Lower lobe of right lung (tissue), 2 donors: ENCODE results near the gene PRPS1L1. TPM values are rescaled to one million over a fixed set of nuclear protein-coding genes. Genes with fewer than 3 reads are reported as not detected.

Experiments used
- ATAC-seq, 2 donors: fragments of 200-7000 bp; cut with Tn5 transposase; one replicate each; pipeline ENCODE4 v1.9.1; 2020 to 2022; ENCODE audit warnings: mild to moderate bottlenecking in 2 of 2, moderate library complexity in 2 of 2
- DNase-seq: peaks from one replicate; pipeline ENCODE4 v3.0.0-alpha.2; 2020
- H3K27ac ChIP-seq: fragments of 200-600 bp; one replicate; pipeline ENCODE4 v1.8.0; 2022
- H3K27me3 ChIP-seq: fragments of 200-600 bp; one replicate; pipeline ENCODE4 v1.8.0; 2022; ENCODE audit warnings: low read depth
- H3K36me3 ChIP-seq: fragments of 200-600 bp; one replicate; pipeline ENCODE4 v1.8.0; 2022; ENCODE audit warnings: mild to moderate bottlenecking
- H3K4me1 ChIP-seq: fragments of 200-600 bp; one replicate; pipeline ENCODE4 v1.8.0; 2022
- H3K4me3 ChIP-seq: fragments of 200-600 bp; one replicate; pipeline ENCODE4 v1.8.0; 2022; ENCODE audit warnings: mild to moderate bottlenecking
- H3K9me3 ChIP-seq: fragments of 200-600 bp; one replicate; pipeline ENCODE4 v1.8.0; 2022
- CTCF ChIP-seq: fragments of 200-600 bp; IDR thresholded peaks from one replicate; pipeline ENCODE4 v1.8.0; 2022; ENCODE audit warnings: antibody characterized with exemption, mild to moderate bottlenecking
- intact Hi-C: fragments of 100-400 bp; cut with DNase I; formaldehyde crosslinking; loops from one replicate; pipeline ENCODE4 v1.11.0; 2022
- total RNA-seq: library from RNA; stranded (reverse); fragmentation: NEBNext Ultra II Directional; extraction: Animal tissue kit (Norgen Biotek cat#: 25700); gene quantifications from one replicate; pipeline ENCODE4 v1.2.1, GENCODE V29; 2021
- donor health status: DM: no; HTN: yes; CAD: no; lungs with severe emphysema.

Gene PRPS1L1
- total RNA-seq, 1 donor from 2014 or later = not detected

DNA sequence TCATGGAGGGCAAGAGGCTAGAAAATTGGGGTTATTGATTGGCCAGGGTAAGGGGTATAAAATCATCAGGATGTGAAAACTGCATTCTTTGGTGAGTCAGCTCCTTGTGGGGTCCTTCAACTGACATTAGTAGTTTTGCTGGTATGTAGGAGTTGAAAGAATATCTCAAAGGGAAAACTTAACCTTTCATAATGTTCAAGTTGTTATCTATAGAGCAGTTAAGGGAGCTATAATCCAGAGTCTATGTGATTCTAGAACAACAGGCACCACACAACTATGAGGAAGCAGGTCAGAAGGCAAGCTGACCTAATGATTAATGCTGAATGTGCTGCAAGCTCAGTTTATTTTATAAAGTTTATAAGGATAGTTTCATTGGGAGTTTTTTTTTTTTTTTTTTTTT is 13.7 kb downstream of the PRPS1L1 start:
- intact Hi-C loops = no loop called here
- Histone ChIP-seq H3K4me1 (peaks cover under 1% of the 10 kb centered on the region), H3K36me3 (no peaks in the 10 kb centered on the region), H3K27me3 (no peaks in the 10 kb centered on the region), H3K4me3 (no peak overlapping the region), H3K9me3 (no peaks in the 10 kb centered on the region), H3K27ac (no peak overlapping the region)
- ATAC-seq (no peak), DNase-seq (no peak)
- no peak for TF ChIP-seq CTCF

GRCh38 chr7:18004372-18004771 is 23.3 kb downstream of the PRPS1L1 start:
- Histone ChIP-seq H3K4me1 (no peaks in the 10 kb centered on the region), H3K27me3 (no peaks in the 10 kb centered on the region), H3K36me3 (no peaks in the 10 kb centered on the region), H3K27ac (no peak overlapping the region), H3K4me3 (no peak overlapping the region), H3K9me3 (peaks cover 3% of the 10 kb centered on the region)
- DNase-seq (no peak), ATAC-seq (no peak)
- no peak for TF ChIP-seq CTCF
- intact Hi-C loops = no loop called here

DNA sequence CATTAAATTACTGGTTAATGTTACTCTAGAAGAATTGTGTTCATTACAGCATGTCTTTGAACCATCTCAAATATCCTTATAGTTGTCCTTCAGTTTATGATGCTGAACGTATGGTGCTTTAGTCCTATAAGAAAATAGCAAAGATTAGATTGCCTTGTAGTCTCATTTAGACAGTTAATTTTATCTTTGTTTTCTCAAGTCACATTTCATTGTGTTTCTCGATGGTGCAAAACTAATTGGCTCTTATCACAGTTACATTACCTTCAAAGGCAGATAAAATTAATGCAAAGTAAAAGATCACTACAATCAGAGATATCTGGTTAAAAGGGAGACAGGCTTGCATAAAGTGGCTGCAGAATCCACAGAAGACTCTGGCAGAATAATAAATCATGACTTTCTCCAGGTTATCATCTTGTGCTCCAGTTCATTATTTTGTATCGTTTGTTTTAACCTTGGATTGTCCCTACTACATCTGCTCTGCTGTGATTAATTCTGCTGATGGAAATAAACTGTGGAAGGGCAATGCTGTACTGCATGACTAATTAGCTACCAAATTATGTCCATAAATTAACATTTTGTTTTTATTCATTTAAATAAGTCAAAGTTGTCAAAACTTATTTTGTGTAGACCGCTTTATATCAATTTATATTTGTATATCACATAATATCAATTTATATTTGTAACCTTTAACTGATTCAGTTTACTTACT is 24.2 kb downstream of the PRPS1L1 start:
- Histone ChIP-seq H3K4me3 (no peak overlapping the region), H3K4me1 (no peaks in the 10 kb centered on the region), H3K27ac (no peak overlapping the region), H3K36me3 (no peaks in the 10 kb centered on the region), H3K9me3 (peaks cover 3% of the 10 kb centered on the region), H3K27me3 (no peaks in the 10 kb centered on the region)
- intact Hi-C loops = no loop called here
- DNase-seq (no peak), ATAC-seq (no peak)
- no peak for TF ChIP-seq CTCF

GRCh38 chr7:17998692-17999091 is 29.0 kb downstream of the PRPS1L1 start:
- TF ChIP-seq CTCF = no peak
- no peak for DNase-seq
- ATAC-seq = no peak
- no peaks in the 10 kb centered on the region for H3K4me1 ChIP-seq
- no peak overlapping the region for H3K4me3 ChIP-seq
- H3K36me3 ChIP-seq = no peaks in the 10 kb centered on the region
- H3K27me3 ChIP-seq = no peaks in the 10 kb centered on the region
- intact Hi-C loops = no loop called here
- no peaks in the 10 kb centered on the region for H3K9me3 ChIP-seq
- H3K27ac ChIP-seq = no peak overlapping the region

DNA sequence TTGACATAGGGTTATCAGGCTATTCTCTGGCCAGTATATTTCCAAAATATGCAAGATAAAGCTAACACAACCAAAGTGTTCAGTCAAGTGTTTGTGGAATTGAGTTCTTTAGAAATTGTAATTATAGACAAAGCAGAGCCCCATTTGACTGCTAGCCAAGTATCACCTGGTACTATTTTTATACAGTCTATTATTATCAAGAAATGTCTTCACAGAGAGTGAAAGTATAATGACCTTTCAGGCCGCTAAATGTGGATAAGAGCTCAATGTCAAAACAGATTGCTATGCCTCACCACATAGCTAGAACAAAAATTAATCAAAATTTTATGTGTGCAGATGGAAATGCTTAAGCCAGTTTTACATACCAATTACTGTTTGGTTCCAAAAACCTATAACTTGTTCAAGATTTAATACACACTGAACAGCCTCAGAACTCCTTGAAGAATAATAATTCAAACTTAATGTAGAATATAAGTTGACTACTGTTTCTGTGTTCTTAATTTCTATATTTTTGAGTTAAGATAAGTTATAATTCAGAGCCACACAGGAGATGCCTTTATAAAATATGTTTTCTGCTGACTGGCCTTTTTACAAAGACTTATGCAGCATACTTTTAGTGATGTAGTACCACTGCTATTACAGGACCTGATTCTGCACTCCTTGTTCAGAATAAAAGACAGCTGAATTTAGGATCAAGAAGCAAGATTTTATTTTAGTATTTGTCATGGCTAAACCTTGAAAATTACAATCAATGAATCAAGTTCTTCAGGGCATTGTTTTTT is 31.0 kb downstream of the PRPS1L1 start:
- ATAC-seq = peak in 1 of 2 donors; percentile 69
- TF ChIP-seq CTCF = no peak

More for the DNA sequence above, 31.0 kb downstream of the PRPS1L1 start:
- Histone ChIP-seq H3K4me1 (no peaks in the 10 kb centered on the region), H3K9me3 (no peaks in the 10 kb centered on the region), H3K36me3 (no peaks in the 10 kb centered on the region), H3K27me3 (no peaks in the 10 kb centered on the region), H3K4me3 (no peak overlapping the region), H3K27ac (no peak overlapping the region)
- intact Hi-C loops = no loop called here
- no peak for DNase-seq
